NCI-H1417 (cell line): Measurements from ENCODE around the gene SLMAP.
"Not testable (repeated sequence)": the region's sequence is repeated elsewhere in the genome, so short reads cannot be mapped to it uniquely, and the experiment has no call there.

Source experiments
- DNase-seq, 3 experiments: peaks; one replicate each; lab custom pipeline; 2025; lab: John Stamatoyannopoulos, UW

The SLMAP gene

DNA sequence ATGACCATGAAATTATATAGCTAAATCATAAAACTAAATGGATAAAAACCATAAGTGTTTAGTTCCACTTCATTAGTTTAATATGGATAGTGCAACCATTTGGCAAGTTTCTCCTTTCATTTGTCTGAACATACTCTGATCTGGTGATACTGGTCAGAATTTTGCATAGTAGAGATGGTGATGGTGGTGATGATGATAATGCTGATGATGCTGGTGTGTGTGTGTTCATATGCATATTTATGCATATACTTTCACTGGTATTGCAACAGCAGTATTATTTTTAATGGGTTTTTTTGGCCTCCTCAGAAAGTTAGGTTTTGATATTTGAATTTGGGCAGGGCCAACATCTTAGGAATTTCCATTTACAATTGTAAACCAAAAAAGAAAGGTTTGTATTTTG is 76.4 kb downstream of the SLMAP start:
- no peak for DNase-seq

DNA sequence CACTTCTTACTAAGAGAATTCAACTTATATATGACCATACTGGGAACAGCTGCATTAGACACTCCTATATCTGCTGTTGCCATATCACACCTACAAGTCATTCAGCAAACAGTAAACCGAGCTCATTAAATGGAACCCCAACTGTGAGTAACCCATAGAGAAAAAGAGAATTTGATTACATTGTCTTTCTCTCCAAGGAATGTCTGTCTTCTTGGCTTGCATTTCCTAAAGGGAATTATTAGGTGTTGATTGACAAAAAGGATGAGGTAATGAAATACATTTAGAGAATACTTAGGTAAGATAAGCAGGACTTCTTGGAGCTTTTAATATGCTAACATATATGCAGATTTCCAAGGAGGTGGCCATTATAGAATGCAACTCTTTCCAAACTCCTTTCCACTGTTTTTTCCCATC is 76.8 kb downstream of the SLMAP start:
- DNase-seq = no peak

DNA sequence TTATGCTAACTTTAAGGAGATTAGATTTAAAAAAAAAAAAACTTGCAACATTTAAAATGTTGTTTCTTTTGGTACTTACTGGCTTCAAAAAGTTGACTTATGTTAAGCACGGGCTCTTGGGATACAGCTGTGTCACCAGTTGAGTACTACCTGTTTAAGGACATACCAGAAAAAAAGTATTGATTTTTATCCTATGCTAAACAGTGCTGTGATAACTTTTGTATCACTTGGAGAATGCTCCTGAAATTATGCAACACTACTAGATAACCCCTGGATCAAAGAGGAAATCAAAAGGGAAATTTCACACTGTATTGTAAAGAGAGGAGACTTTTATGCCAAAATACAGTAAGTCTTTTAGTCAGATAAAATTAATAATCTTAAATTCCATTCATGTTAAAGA is 77.7 kb downstream of the SLMAP start:
- DNase-seq = no peak

DNA sequence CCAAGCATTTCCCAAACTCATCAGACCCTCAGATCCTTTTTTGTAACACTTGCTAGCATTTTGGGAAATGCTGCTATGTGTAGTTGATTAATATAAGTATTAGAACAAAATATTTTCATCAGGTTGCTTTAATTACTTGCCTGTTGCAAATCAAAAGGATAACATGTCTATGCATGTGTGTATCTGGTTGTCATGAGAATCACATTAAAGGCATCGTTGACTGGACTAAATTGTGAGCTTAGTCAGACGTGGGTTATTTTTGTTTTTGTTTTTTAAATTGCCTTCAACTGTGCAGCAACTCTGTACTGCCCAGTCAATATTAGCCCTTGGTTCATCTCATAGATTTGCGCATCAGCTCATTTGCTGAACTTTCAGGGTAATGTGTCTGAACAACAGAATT is 81.6 kb downstream of the SLMAP start:
- DNase-seq = no peak

DNA sequence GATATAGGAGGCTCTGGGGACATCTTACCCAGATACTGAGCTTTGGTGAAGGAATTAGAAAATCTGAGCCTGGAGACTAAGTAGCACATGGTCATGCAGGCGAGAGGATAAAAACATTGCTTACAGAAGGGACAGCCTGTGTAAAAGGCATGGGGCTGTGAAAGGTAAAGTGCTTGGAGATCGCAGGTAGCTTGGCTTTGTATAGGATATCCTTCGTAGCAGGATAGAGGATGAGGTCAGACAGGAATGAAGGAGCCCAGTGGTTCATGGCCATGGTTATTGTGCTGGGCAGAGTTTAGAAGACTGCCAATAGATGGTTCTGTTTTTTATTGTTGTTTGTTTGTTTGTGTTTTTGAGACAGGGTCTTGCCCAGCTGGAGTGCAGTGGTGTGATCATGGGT is 82.5 kb downstream of the SLMAP start:
- DNase-seq = no peak

DNA sequence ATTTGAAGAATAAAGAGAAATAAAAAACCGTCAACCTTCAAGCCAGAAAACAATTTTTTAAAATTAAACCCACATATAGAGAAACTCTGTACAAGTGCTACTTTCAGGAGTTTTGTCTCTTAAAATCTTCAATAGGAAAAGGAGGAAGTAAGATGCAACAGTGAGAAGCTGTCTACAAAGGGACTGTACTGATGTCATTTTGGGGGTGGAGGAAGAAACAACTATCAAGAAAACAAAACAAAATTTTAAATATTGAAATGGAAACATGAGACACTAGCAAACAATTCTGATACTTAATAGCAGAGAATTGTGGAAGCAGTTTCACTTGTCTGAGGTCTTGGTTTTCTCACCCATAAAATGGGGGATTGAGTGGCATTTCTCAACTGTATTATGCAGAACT is 84.4 kb downstream of the SLMAP start:
- DNase-seq = no peak

DNA sequence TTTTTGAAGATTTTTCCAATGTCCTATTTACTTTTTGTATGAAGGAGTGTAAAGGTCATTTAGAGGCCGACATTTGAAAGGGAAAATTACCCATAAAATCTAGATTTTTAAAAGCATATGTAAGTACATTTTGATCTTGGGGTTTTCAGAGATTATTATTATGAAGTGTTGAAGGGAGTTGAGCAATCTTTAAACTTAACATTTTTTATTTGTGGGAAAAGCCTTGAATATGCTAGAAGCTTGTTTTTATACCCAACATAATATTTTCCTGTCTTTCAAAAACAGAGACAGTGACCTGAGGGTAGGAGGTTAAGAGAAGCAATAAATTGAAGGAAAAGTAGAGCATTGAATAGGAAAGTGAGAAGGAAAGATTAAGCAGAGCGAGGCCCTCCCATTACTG is 85.7 kb downstream of the SLMAP start:
- DNase-seq = no peak

DNA sequence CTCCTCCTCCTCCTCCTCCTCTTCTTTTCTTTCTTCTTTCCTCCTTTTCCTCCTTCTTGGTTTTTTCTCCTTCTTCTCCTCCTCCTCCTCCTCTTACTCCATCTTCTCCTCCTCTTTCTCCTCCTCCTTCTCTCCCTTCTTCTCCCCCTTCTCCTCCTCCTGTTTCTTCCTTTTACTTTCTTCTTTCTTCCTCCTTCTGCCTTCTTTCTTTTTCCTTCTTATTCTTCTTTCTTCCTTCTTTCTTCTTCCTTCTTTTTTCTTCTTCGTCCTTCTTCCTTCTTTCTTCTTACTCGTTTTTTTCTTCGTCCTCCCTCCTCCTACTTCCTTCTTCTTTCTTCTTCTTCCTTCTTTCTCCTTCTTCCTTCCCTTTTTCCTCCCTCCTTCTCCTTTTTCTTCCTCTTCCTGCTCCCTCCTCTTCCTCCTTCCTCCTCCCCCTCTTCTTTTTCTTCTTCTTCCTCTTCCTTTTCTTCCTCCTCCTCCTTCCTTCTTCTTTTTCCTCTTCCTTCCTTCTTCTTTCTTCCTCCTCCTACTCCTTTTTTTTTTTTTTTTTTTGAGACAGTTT is 92.1 kb downstream of the SLMAP start:
- no peak for DNase-seq

DNA sequence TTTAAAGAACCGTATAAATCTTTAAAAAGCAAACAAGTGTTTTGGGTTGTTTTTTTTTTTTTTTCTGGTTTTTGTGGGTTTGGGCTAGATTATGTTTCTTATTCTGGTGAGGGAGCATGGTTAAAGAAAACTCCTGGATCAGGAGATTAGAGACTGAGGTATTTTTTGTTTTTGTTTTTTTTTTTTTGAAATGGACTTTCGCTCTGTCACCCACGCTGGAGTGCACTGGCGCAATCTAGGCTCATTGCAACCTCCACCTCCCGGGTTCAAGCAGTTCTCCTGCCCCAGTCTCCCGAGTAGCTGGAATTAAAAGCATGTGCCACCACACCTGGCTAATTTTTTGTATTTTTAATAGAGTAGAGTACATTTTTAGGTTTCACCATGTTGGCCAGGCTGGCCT is 95.2 kb downstream of the SLMAP start:
- no peak for DNase-seq

DNA sequence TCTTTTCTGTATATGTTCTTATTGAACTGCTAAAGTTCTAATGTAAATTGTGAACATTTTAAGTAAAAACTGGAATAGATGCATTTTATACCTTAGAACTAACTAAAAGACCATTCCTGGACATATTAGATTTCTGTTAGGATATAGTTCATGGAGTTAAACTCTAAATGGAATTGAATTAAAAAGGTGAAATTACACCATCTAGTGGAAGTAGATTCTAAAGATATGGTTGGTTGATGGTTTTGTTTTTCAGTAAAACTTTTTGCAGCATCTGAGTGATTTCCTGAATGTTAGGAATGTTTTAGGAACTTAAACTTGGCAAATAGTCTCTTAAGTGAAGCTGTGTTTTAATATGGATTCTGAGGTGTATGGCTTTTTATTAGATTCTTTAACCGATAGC is 96.8 kb downstream of the SLMAP start:
- peak in 1 of 3 experiments; percentile 4 for DNase-seq

DNA sequence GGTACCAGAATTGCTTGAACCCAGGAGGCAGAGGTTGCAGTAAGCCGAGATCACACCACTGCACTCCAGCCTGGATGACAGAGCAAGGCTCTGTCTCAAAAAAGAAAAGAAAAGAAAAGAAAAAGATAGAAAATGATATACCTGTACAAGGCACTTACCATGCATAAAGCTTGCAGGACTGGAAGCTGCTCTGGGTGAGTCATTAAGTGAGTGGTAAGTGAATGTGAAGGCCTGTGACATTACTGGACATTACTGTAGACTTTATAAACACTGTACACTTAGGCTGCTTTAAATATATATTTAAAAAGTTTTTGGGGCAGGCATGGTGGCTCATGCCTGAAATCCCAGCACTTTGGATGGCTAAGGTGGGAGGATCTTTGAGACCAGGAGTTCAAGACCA is 99.2 kb downstream of the SLMAP start:
- DNase-seq = no peak

DNA sequence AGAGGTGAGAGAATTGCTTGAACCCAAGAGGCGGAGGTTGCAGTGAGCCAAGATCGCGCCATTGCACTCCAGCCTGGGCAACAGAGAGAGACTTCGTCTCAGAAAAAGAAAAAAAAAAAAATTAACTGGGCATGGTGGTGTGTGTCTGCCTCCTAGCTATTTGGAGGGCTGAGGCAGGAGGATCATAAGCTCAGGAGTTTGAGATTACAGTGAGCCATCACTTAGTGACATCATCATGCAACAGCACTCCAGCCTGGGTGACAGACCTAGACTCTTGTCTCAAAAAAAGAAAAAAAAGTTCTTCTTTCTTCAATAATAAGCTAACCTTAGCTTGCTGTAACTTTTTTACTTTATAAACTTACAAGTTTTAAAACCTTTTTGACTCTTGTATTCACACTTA is 99.8 kb downstream of the SLMAP start:
- no peak for DNase-seq

DNA sequence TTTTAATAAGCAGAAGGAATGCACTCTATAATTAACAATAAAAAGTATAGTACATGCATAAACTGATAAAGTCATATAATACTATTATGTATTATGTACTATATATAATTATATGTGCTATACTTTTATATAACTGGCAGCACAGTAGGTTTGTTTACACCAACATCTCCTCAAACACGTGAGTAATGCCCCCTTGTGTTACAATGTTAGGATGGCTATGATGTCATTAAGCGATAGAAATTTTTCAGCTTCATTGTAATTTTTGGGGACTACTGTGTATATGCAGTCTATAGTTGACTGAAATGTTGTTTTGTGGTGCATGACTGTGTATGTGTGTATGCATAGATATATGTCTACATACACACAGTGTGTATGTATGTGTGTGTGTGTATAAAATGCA is 100.6 kb downstream of the SLMAP start:
- DNase-seq = peak in 1 of 3 experiments; percentile 17

DNA sequence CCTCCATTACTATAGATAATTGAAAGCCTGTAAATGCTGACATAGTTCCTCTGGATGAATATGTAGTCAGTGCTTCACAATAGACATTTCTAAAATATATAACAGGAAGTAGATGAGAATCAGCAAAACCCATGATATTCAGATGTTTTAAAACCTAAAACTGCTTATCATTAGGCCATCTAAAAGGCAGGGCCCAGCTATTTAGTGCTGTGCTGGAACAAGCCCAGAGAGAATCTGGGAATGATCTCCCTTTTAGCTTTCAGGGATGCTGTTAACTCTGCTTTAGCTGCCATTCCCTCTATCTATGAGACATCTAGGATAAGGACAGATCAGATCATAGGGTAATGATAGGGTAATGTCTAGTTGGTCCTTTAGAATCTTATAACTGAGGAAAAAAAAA is 106.8 kb downstream of the SLMAP start:
- no peak for DNase-seq

DNA sequence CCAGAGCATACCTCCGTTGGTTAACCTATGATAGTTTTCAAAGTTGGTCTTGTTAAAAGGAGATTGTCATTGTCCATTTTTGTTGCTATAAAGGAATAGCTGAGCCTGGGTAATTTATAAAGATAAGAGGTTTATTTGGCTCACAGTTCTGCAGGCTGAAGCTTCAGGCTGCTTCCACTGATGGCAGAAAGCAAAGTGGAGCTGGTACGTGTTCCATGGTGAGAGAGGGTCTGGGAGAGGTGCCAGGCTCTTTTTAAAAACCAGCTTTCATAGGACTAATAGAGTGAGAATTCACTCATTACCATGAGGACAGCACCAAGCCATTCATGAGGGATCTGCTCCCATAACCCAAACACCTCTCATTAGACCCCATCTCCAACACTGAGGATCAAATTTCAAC is 107.3 kb downstream of the SLMAP start:
- no peak for DNase-seq

DNA sequence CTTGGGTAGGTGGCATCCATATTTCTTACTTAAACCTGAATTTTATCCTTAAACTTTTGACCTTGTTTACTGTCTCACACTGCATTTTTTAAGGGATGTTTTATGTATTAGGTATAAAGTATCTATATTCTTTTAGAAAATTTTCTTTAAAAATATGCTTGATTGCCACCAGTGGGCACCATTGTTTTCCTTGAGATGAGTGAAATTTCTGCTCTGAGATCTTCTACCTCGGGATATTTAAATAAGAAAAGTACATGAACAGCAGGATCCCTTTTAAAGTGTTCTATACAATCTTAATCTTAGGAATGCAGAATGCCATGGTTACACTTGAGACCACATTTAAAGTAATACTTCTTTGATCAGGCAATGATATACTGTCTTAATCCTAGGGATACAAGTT is 108.7 kb downstream of the SLMAP start:
- DNase-seq = no peak

DNA sequence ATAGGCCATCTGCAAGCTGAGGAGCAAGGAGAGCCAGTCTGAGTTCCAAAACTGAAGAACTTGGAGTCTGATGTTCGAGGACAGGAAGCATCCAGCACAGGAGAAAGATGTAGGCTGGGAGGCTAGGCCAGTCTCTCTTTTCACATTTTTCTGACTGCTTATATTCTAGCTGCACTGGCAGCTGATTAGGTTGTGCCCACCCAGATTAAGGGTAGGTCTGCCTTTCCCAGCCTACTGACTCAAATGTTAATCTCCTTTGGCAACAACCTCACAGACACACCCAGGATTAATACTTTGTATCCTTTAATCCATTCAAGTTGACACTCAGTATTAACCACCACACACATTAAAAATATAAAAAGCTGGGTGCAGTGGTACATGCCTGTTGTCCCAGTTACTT is 113.0 kb downstream of the SLMAP start:
- not testable (repeated sequence) for DNase-seq

DNA sequence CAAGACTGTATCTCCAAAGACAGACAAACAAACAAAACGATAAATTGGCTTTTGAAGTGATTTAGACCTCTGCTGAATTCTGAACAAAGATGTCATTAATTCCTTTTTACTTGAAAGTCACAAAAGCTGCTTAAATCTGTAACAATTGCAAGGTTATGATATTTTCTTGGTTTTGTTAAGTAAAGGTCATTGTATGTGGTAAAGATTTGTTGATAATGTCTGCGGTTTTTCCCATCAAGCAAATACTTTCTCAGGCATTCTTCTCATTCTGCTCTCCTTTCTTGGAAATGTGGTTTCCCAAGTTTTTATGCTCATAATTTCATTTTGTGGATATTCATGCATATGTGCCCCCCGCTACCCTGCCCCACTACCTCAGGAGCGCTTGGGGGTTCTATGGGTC is 116.5 kb downstream of the SLMAP start:
- no peak for DNase-seq

DNA sequence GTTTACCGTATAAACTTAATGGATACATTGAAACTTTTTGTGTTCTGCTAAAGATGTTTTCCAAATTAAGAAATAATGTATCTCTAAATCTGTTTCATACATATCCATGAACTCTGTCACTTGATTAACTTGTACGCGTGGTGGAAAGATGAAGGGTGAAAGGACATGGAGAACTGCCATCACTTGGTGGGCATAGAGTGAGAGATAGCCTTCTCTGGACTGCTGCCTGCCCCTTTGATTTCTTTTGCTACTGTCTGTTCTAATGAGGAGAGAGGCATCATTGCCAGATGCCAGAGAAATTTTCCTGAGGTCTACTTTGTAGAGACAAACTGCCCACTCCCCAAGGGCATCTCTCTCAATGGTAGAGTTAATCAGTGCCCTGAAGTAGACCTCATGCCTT is 120.5 kb downstream of the SLMAP start:
- no peak for DNase-seq

DNA sequence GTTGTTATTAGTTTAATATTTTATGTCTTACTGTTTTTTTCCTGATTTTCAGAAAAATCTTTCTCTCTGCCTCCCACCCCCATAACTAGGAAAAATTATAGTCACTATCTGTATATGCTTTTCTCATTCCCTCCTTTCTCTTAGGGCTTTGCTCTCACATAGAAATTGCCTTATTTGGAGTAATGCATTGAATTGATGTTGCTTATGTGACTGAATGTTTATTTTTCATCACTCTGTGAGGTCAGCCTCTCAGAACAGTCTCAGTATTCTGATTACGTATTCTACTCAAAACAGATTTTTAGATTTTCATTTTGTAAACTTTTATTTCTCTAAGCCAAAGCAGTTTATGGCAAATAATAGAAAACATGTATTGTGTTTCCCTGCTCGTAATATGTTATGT is 121.0 kb downstream of the SLMAP start:
- no peak for DNase-seq

DNA sequence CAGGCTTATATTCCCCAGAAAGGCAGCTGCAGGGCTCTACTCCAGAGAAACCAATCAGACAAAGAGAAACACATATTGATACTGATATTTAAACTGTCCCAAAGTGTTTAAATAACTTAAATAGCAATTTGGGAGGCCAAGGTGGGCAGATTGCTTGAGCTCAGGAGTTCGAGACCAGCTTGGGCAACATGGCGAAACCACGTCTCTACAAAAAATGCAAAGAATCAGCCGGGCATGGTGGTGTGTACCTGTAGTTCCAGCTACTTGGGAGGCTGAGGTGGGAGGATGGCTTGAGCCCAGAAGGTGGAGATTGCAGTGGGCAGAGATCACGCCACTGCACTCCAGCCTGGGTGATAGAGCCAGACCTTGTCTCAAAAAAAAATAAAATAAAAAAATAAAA is 128.3 kb downstream of the SLMAP start:
- DNase-seq = not testable (repeated sequence)

DNA sequence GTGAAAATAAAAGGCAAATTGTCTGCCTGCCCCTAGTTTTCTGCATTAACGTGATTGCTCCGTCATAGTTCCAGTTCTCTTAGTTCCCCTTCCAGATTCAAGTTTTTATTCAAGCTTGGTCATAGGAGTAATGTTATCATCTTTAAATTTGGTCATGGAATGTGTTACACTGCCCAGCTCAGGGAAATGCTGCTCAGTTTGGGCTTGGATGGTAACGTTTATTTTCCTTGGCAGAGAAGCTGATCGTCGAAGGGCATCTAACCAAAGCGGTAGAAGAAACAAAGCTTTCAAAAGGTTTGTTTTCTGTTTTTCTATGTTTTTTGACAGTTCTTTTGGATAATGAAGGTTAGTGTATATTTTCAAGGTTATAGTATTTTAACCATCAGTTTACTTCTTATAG is 133.7 kb downstream of the SLMAP start:
- DNase-seq = no peak

DNA sequence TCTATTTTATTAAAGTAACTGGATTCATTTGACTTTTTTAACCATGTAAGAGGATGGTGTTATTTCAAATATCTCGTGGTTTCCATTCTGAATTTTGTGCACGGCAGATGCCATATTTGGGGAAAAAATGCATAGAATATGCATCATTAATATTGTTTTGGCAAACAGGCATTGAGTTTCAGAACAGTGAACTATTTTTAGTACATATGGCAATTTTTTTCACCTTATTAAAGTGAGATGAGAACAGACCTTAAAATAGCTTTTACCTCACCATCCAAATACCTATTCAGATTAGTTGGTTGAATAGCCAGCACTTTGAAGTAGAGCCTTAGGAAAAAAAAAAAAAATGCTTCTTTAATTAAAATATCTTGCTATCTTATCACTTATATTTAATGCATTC is 134.8 kb downstream of the SLMAP start:
- no peak for DNase-seq

DNA sequence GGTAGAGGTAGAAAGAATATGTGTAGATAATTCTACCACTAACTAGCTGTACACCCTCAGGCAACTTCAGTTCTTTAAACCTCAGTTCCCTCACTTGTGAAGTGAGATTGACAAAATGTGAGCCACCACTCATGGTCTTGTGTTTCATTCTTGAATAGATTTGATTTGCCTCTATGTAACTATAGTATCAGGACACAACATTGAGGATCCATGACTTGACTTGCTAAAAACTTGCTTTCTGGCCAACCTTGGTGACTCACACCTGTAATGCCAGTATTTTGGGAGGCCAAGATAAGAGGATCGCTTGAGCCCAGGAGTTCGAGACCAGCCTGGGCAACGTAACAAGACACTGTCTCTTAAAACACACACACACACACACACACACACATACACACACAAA is 136.3 kb downstream of the SLMAP start:
- DNase-seq = no peak

DNA sequence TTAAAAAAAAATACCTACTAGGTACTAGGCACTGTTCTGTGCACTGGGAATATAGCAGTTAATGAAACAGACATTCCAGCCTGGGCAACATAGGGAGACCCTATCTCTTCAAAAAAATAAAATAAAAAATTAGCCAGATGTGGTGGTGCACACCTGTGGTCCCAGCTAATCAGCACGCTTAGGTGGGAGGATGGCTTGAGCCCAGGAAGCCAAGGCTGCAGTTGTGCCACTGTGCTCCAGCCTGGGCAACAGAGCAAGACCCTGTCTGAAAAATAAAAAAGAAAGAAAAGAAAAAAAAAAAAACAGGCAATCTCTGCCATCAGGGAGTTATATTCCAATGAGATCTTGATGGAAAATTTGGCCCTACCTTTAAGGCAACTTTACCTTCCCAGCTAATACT is 137.0 kb downstream of the SLMAP start:
- no peak for DNase-seq
